ENCODE measurements around the gene HILPDA. TPM values are rescaled to one million over a fixed set of nuclear protein-coding genes. Genes with fewer than 3 reads are reported as not detected.

Gene HILPDA
- total and polyA plus RNA-seq, 9 of the 15 experiments (the other 6 are each of a cell fraction or from before 2014, with no cell fraction given), result 8.3 to 71.8 (median 23.5) TPM

GRCh38 chr7:128455543-128456254 is at the start of gene HILPDA (continued):
- TF ChIP-seq ZNF766 (CRISPR knock-in tag; conservative IDR thresholded peaks at IDR 0.05) (no peak; the same call in 1 of the 2 replicates), ADNP (tag; IDR thresholded peaks at IDR 0.05) (no peak), ZNF639 (CRISPR knock-in tag; conservative IDR thresholded peaks at IDR 0.05 in 1 of 2, IDR thresholded peaks at IDR 0.05 in 1 of 2) (peak in 1 of 2 experiments; percentile 90; a peak in 2 of 4 replicates), THAP7 (CRISPR knock-in tag; IDR thresholded peaks at IDR 0.05) (peak; percentile 96), MYC (IDR thresholded peaks at IDR 0.05; ENCODE audit: low read depth, low read length) (peak; percentile 86), MYC (CRISPR knock-in tag; IDR thresholded peaks at IDR 0.05; ENCODE audit: borderline replicate concordance, low read depth) (no peak; the same call in 1 of the 2 replicates), CBFA2T3 (IDR thresholded peaks at IDR 0.05) (no peak), ZNF592 (IDR thresholded peaks at IDR 0.05) (peak; percentile 93), TAL1 (IDR thresholded peaks at IDR 0.05) (no peak), MAX (CRISPR knock-in tag; IDR thresholded peaks at IDR 0.05) (peak; percentile 87), CREB3 (tag; conservative IDR thresholded peaks at IDR 0.05; ENCODE audit: low read depth) (0 out of 2 replicates have a peak, but pooled peaks have one; percentile 5), FOXA1 (IDR thresholded peaks at IDR 0.05; ENCODE audit: borderline replicate concordance) (no peak), E2F1 (CRISPR knock-in tag; IDR thresholded peaks at IDR 0.05) (peak; percentile 80), HDAC8 (tag; IDR thresholded peaks at IDR 0.05) (no peak), FOXJ2 (tag; IDR thresholded peaks at IDR 0.05) (no peak), L3MBTL2 (IDR thresholded peaks at IDR 0.05) (peak; percentile 98), CTBP1 (IDR thresholded peaks at IDR 0.05; ENCODE audit: borderline replicate concordance) (peak; percentile 78), NFXL1 (CRISPR knock-in tag; IDR thresholded peaks at IDR 0.05) (no peak), HOXB6 (CRISPR knock-in tag; IDR thresholded peaks at IDR 0.05; ENCODE audit: borderline replicate concordance) (no peak)

Measured in K562 (cell line).